Common myeloid progenitor, CD34-positive (primary cell): ENCODE results near the gene CCDC70.

Experiments used
- CTCF ChIA-PET: fragments of 350-600 bp; sonication (Branson Sonifier 250); formaldehyde crosslinking; loops from one replicate; lab custom pipeline; 2021; ENCODE audit warnings: antibody characterized with exemption; lab: Charles Lee
- POLR2A ChIA-PET: fragments of 350-600 bp; sonication (Branson Sonifier 250); formaldehyde crosslinking; loops from one replicate; lab custom pipeline; 2021; ENCODE audit warnings: antibody characterized with exemption; lab: Charles Lee
- DNase-seq, 3 donors: peaks; one replicate each; pipeline versions ENCODE4 v3.0.0 to v3.0.0-alpha.2; 2013
- H3K27ac ChIP-seq, 2 experiments: 1 replicate in 1 of 2; 2 replicates in 1 of 2; pipeline ENCODE4 v1.7.0; 2013; ENCODE audit warnings: inconsistent platforms in 2 of 2, low read length in 2 of 2, mild to moderate bottlenecking in 2 of 2, low read depth in 1 of 2, moderate library complexity in 1 of 2; ENCODE audit not compliant: severe bottlenecking in 2 of 2, insufficient read depth in 1 of 2, poor library complexity in 1 of 2
- H3K27me3 ChIP-seq, 5 experiments: replicated peaks in 2 of 5; 1 replicate in 3 of 5; 2 replicates in 2 of 5; pipeline versions ENCODE4 v1.6.1 to v1.7.0; 2013; ENCODE audit warnings: low read length in 4 of 5, mild to moderate bottlenecking in 2 of 5, moderate library complexity in 2 of 5, inconsistent platforms in 1 of 5; ENCODE audit not compliant: insufficient read depth in 5 of 5, control insufficient read depth in 4 of 5
- H3K36me3 ChIP-seq, 4 experiments: 1 replicate in 2 of 4; 2 replicates in 2 of 4; pipeline versions ENCODE4 v1.6.1 to v1.7.0; 2013; ENCODE audit warnings: low read length in 3 of 4, control low read depth in 1 of 4, mild to moderate bottlenecking in 1 of 4; ENCODE audit not compliant: control insufficient read depth in 4 of 4, insufficient read depth in 4 of 4
- H3K4me1 ChIP-seq, 4 experiments: 1 replicate in 3 of 4; 2 replicates in 1 of 4; pipeline versions ENCODE4 v1.6.1 to v1.7.1; 2013; ENCODE audit warnings: low read length in 3 of 4, mild to moderate bottlenecking in 3 of 4, control low read depth in 1 of 4, inconsistent platforms in 1 of 4, moderate library complexity in 1 of 4; ENCODE audit not compliant: control insufficient read depth in 4 of 4, insufficient read depth in 4 of 4; ENCODE audit errors: control extremely low read depth in 1 of 4
- H3K4me3 ChIP-seq, 7 experiments: 1 replicate in 4 of 7; 2 replicates in 3 of 7; pipeline versions ENCODE4 v1.5.1 to v1.7.0; 2013; ENCODE audit warnings: mild to moderate bottlenecking in 7 of 7, low read length in 6 of 7, moderate library complexity in 6 of 7, inconsistent platforms in 2 of 7, low read depth in 2 of 7, control low read depth in 1 of 7; ENCODE audit not compliant: insufficient read depth in 4 of 7, control insufficient read depth in 1 of 7; ENCODE audit errors: extremely low read depth in 1 of 7
- H3K9me3 ChIP-seq, 5 experiments: 1 replicate in 4 of 5; 2 replicates in 1 of 5; pipeline versions ENCODE4 v1.6.1 to v1.7.1; 2013; ENCODE audit warnings: low read length in 4 of 5, mild to moderate bottlenecking in 2 of 5, inconsistent platforms in 1 of 5, low read depth in 1 of 5, moderate library complexity in 1 of 5; ENCODE audit not compliant: control insufficient read depth in 4 of 5, insufficient read depth in 2 of 5; ENCODE audit errors: control extremely low read depth in 1 of 5
- WGBS: methylation state at CpG from one replicate; pipeline ENCODE4 v1.1.5; 2013; ENCODE audit not compliant: insufficient coverage; 5-methylcytosine and 5-hydroxymethylcytosine counted together

CCDC70 gene

GRCh38 chr13:51844862-51845573, 16.8 kb upstream of the CCDC70 start, which contains the start of gene TMEM272:
Gene TMEM272 (minus strand): TSS chr13:51845177. CDS start chr13:51838530, 6,647 bp downstream.
- Histone ChIP-seq H3K9me3 (no peaks in the 10 kb centered on the region), H3K36me3 (no peaks in the 10 kb centered on the region), H3K4me3 (peak within 1 kb of the TSS in 5 of 7 experiments; percentile 3 to 73 (median 58)), H3K27me3 (no peaks in the 10 kb centered on the region), H3K27ac (no peak within 1 kb of the TSS), H3K4me1 (peaks cover 0 to 18% (median 5%) of the 10 kb centered on the region in 4 experiments)
- ChIA-PET POLR2A (no interaction called here), CTCF (interaction anchor here (0.9 to 4.9 kb wide), 7 partner anchors 8 to 51 kb away, joined by 3 to 24 read pairs (median 4); no protein-coding TSS in a partner anchor)
- WGBS: 40% methylated on average over 18 of the region's 20 CpGs
- peak; percentile 37 to 50 (median 45) for DNase-seq

GRCh38 chr13:51845574-51846318, 16.0 kb upstream of the CCDC70 start:
- ChIA-PET CTCF (interaction anchor here (1.1 to 5.2 kb wide), 8 partner anchors 8 to 50 kb away, joined by 3 to 24 read pairs (median 6); partner anchors contain the start of gene CCDC70), POLR2A (no interaction called here)
- H3K27ac ChIP-seq: no peak overlapping the region
- H3K4me1 ChIP-seq: peaks cover 0 to 11% (median 5%) of the 10 kb centered on the region in 4 experiments
- no peaks in the 10 kb centered on the region for H3K27me3 ChIP-seq
- WGBS: 81% methylated on average over 4 of the region's 5 CpGs
- H3K9me3 ChIP-seq: no peaks in the 10 kb centered on the region
- no peak for DNase-seq
- no peaks in the 10 kb centered on the region for H3K36me3 ChIP-seq
- H3K4me3 ChIP-seq: peak overlapping the region in 2 of 7 experiments; percentile 72 to 73

GRCh38 chr13:51846756-51847155, 15.0 kb upstream of the CCDC70 start:
- ChIA-PET CTCF (interaction anchor here (1.0 to 6.0 kb wide), 6 partner anchors 9 to 49 kb away, joined by 3 to 44 read pairs (median 4); partner anchors contain the start of gene CCDC70), POLR2A (no interaction called here)
- no CpG with 5 or more reads among the region's 1 CpG for WGBS

GRCh38 chr13:51848674-51849073, 13.1 kb upstream of the CCDC70 start:
- Histone ChIP-seq H3K27me3 (no peaks in the 10 kb centered on the region), H3K4me3 (no peak overlapping the region), H3K4me1 (peaks cover 0 to 7% (median 5%) of the 10 kb centered on the region in 4 experiments), H3K9me3 (no peaks in the 10 kb centered on the region), H3K27ac (no peak overlapping the region), H3K36me3 (no peaks in the 10 kb centered on the region)
- POLR2A ChIA-PET: no interaction called here
- CTCF ChIA-PET: interaction anchor here (0.6 to 6.0 kb wide), 9 partner anchors 11 to 47 kb away, joined by 3 to 44 read pairs (median 4); partner anchors contain the start of gene CCDC70
- no peak for DNase-seq
- 98% methylated on average over 4 of the region's 4 CpGs for WGBS

More at GRCh38 chr13:51846756-51847155, 15.0 kb upstream of the CCDC70 start:
- Histone ChIP-seq H3K4me1 (peaks cover 0 to 7% (median 5%) of the 10 kb centered on the region in 4 experiments), H3K4me3 (no peak overlapping the region), H3K27me3 (no peaks in the 10 kb centered on the region), H3K36me3 (no peaks in the 10 kb centered on the region), H3K27ac (no peak overlapping the region), H3K9me3 (no peaks in the 10 kb centered on the region)
- no peak for DNase-seq

- ChIA-PET POLR2A (no interaction called here), CTCF (interaction anchor here (0.6 to 6.0 kb wide), 11 partner anchors 12 to 415 kb away, joined by 3 to 44 read pairs (median 3); partner anchors contain the start of gene CCDC70)
- 65% methylated on average over 20 of the region's 21 CpGs for WGBS
Observed at GRCh38 chr13:51849145-51850101, 12.3 kb upstream of the CCDC70 start.

GRCh38 chr13:51856027-51856736, 5.6 kb upstream of the CCDC70 start:
- H3K4me3 ChIP-seq: no peak overlapping the region
- H3K36me3 ChIP-seq: no peaks in the 10 kb centered on the region
- no peak for DNase-seq
- ChIA-PET CTCF (interaction anchor here (1.4 kb wide), 1 partner anchor 10 kb away, joined by 3 read pairs; no protein-coding TSS in a partner anchor), POLR2A (no interaction called here)
- H3K9me3 ChIP-seq: no peaks in the 10 kb centered on the region
- 83% methylated on average over 1 of the region's 1 CpG for WGBS
- peaks cover 0 to 9% (median 0%) of the 10 kb centered on the region in 4 experiments for H3K4me1 ChIP-seq
- H3K27ac ChIP-seq: no peak overlapping the region
- no peaks in the 10 kb centered on the region for H3K27me3 ChIP-seq

More at GRCh38 chr13:51849145-51850101, 12.3 kb upstream of the CCDC70 start:
- no peak overlapping the region for H3K27ac ChIP-seq
- H3K27me3 ChIP-seq: no peaks in the 10 kb centered on the region
- H3K4me1 ChIP-seq: peaks cover 0 to 7% (median 5%) of the 10 kb centered on the region in 4 experiments
- H3K4me3 ChIP-seq: no peak overlapping the region
- peak in 2 of 3 donors; percentile 48 to 50 for DNase-seq
- no peaks in the 10 kb centered on the region for H3K36me3 ChIP-seq
- H3K9me3 ChIP-seq: no peaks in the 10 kb centered on the region
